Ecto neural progenitor cell (in vitro differentiated cells): ENCODE results near the gene CCM2L.

Source experiments
- DNase-seq: peaks from one replicate; pipeline ENCODE4 v3.0.0-alpha.2; 2018; ENCODE audit warnings: low spot score

CCM2L gene

GRCh38 chr20:32010101-32010500 is at the start of gene CCM2L:
TSS of gene CCM2L (plus strand) at chr20:32010438. CDS start at chr20:32010455, 17 bp downstream.
- no peak for DNase-seq

DNA sequence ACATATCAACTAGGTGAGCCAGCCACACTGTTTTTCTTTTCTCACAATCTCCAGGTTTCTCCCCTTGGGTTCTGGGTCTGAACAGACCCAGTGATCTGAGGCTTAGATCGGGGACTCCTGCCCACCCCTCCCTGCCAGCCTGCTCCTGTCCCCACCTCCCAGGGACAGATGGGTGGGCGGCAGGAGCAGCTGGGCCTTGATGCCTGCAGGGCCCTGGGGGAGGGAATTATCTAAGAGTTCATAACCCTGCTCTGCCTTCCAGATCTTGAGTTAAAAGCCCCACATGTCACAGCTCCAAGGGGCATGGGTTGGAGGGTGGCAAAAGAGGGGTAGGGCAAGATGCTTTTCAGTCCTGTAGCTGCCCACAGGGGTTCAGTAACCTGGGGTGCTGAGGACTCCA is 47.5 kb upstream of the CCM2L start:
- DNase-seq = no peak

GRCh38 chr20:31963889-31964288 is 46.3 kb upstream of the CCM2L start:
- DNase-seq = no peak

- no peak for DNase-seq
These were observed 43.1 kb upstream of the CCM2L start for GRCh38 chr20:31966991-31967655.

DNA sequence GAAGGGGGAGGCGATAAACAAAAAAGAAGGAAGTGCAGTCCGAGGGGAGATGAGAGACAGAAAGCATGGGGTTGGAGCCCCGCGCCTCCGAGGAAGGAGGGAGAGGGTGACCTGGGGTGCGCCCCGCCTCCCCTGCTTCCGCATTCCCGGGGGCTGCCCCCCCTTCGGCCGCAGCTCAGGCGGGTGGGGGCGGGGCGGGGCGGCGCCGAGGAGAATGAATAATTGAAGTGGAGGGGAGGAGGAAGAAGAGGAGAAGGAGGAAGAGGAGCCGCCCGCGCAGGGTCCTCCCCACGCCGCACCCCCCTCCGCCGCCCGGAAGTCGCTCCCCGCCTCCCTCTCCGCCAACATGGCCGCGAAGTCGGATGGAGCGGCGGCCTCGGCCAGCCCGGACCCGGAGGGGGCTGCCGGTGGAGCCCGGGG is 42.4 kb upstream of the CCM2L start, which contains the start of gene XKR7:
Gene XKR7 (plus strand): TSS at position 322 of the 420 bp plus-strand sequence. CDS start 25 bp downstream, at position 347.
- peak; percentile 56 for DNase-seq

- DNase-seq = peak; percentile 97
These were observed 41.7 kb upstream of the CCM2L start for GRCh38 chr20:31968291-31969126.

- no peak for DNase-seq
These were observed 40.2 kb upstream of the CCM2L start for GRCh38 chr20:31969991-31970390.

DNA sequence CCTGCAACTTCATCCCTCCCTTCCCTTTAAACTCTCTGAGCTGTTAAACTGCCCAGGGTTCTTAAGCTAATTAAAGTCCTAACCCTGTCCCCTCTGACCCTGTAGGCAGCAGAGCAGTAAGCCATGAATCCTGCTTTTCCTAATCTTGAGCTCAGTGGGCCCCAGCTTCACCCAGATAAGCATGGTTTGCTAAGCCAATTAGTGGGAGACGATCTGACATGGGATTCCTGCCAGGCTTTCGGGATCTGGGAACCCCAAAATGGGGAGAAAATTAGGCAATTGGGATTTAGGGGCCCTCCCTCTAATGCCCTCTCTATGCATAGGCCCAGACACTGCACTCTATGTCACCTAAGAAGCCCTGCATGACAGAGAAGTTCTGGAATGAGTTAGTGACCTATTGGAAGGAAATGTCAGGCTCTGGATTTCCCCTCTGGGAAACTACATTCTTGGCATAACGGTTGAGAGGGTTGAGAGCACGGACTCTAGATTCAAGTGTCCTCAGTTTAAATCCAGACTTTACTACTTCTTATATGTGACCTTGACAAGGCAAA is 37.7 kb upstream of the CCM2L start:
- peak; percentile 63 for DNase-seq

DNA sequence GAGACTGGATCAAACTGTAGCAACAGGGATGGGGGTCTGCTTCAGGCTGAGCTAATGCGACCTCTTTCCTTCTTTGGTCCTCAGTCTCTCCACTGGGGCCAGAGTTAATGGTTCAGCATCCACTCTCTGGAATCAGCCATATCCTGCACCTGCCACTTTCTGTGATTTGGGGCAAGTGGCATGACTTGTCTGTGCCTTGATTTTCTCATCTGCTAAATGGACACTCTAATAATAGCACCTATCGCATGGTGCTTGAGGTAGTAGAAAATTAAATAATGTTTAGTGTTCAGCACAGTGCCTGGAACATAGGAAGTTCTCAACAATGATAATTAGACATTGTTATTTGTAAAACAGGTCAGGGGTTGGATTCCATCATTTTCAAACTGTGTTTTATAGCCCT is 35.9 kb upstream of the CCM2L start:
- no peak for DNase-seq

DNA sequence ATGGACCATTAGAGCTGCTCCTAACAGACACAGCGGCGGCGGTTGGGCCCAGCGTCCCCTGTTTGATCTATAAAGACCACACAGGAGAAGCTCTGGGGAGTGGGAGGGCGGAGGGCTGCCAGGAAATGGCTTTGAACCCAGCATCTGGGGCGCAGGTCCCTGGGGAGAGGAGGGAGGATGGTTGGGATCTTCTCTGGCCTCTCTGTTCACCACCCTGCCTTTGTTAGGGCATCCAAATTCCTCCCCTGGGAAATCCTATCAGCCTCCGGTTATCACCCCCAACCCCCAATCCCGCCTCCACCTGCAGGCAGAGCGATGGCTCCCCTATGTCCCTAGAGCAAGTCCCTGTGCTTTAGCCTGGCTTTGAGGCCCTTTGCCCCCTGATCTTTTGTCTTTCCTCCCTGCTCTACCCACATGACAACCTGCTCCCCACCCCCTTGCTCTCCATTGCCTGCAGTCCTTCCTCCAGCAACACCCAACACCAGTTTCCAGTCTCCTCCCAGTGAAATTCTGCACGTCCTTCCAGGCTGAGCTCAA is 35.2 kb upstream of the CCM2L start:
- DNase-seq = peak; percentile 79

DNA sequence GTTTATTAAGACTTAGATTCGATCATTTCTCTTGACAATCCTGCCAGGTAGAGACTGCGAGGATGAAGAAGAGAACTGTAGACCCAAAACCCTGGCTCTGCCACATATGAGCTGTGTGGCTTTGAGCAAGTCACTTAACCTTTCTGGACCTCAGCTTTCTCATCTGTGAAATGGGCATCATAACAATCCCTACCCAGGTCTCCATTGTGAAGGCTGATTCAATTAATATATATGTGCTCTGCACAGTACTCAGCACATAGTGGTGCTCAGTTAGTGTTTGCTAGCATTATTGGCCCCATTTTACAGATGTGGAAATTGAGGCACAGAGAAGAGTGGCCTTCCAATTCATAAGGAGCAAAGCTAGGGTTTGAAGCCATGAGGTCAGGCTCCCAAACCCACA is 34.4 kb upstream of the CCM2L start:
- no peak for DNase-seq

DNA sequence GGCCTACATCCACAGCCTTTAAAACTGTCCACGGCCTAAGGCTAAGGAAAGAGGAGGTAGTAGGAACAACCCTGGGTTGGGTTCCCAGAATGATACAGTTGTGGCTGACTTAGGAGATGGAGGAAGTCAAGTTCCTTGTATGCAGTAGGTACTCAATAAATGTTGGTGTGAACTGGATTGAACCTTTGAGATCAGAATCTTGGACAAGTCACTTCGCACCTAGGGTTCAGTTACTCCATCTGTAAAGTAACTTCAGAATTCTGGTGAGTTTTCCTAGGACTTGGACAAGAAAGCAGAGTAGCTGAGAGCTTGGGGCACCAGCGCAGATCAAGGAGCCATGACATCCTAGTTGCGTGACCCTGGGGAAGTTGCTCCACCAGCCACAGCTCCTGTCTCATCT is 33.2 kb upstream of the CCM2L start:
- DNase-seq = no peak

DNA sequence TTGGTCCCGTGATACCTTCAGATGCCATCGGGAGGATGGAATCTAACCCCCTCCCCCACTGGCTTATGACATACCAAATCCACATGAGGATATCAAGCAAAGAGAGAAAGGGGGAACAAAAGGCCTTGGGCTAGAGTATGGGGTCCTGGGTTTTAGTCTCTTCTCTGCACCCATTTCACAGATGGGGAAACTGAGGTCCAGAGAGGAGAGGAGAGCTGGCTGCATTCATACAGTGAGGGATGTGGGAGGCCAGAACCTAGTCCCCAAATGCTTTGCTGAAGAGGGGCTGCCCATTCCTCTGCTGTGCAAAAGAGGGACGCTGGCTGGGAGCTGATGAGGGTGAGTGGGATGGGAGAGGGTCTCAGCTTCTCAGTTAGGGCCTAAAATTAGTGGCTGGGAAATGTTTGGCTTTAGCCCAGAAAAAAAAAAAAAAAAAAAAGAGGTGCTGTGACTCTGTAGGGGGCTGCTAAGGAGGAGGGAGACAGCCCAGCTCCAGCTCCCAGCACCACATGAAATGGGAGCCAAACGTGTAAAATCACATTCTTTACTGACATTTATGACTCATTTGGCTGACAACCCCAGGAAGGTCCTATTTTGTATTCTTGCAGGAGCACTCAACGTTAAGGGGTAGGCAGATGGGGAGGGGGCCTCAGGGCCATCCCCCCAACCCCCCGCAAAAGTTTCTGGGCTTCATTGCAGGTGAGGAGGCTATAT is 30.4 kb upstream of the CCM2L start:
- DNase-seq = no peak

DNA sequence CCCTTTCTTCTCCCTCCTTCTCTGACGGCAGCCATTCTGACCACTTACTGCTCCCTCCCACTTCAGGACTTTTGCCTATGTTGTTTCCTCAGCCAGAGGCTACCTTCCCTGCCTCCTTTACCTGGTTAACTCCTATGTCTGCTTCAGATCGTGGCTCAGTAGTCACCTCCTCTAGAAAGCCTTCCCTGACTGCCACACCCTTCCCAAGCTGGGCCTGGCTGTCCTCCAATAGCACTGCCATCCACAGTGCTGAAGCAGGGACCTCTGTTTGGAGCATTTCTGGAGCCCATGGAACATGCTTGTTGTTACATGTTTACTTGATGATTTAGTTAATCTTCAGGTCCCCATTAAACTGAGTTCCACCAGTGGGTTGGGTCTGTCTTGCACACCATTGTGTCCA is 28.5 kb upstream of the CCM2L start:
- no peak for DNase-seq

- DNase-seq = no peak
These were observed 25.2 kb upstream of the CCM2L start for GRCh38 chr20:31984981-31985471.

DNA sequence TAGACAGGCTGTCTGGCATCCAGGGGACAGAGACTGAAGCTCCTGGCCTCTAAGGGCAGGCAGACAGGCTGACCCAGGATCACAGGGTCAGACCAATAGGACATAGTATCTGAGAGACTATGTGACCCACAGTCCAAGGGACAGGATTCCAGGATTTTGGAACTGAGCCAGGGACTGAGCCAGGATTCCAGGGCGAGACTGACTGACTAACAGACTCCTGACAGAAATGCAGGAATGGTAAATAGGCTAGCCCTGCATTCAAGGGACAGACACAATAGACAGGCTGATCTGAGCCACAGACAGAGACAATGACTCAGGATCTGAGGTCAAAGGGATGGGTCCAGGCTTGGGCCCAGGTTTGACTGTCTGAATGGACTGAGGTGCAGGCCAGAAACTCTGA is 22.5 kb upstream of the CCM2L start:
- no peak for DNase-seq

DNA sequence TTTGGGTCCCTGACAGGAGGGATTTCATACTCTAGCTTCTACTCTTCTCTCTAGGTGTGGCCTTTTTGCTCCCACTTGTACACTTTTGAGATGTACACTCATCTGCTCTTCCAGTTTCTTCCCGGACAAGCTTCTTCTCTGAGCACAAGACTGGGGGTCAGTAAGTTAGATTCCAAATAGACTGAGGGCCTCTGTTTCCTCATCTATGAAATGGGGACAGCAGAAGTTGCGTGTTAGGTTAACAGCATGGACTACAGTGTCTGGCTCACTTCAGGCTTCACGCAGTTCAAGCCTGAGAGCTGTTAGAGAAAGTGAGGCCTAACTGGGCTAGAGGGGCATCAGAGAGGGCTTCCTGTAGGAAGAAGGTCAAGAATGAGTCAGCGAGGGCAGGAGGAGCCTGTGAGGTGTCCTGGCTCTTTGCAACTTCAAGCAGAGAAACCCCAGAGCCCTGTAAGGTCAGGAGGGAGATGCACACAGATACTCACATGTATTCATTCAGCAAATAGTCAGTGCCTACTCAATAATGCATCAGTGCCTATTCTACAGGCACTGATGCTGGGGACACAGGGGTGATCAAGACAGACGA is 21.7 kb upstream of the CCM2L start:
- no peak for DNase-seq

- DNase-seq = no peak
These were observed 21.1 kb upstream of the CCM2L start for GRCh38 chr20:31989030-31989645.

- no peak for DNase-seq
These were observed 19.4 kb upstream of the CCM2L start for GRCh38 chr20:31990641-31991338.

GRCh38 chr20:31991339-31991705 is 18.9 kb upstream of the CCM2L start:
- DNase-seq = no peak

GRCh38 chr20:31992086-31992485 is 18.2 kb upstream of the CCM2L start:
- no peak for DNase-seq
